PC-9 (cell line): ENCODE measurements around the gene PAM.

Experiments
- CTCF ChIP-seq: fragments of 200-600 bp; sonication (generic); conservative IDR thresholded peaks from 2 replicates; pipeline ENCODE4 v1.6.1; 2017; ENCODE audit warnings: mixed run types, antibody characterized with exemption, mild to moderate bottlenecking, moderate library complexity
- EZH2 ChIP-seq: fragments of 200-600 bp; sonication (generic); IDR thresholded peaks from 2 replicates; pipeline ENCODE4 v1.8.0; 2017; ENCODE audit warnings: antibody characterized with exemption, low read depth

DNA sequence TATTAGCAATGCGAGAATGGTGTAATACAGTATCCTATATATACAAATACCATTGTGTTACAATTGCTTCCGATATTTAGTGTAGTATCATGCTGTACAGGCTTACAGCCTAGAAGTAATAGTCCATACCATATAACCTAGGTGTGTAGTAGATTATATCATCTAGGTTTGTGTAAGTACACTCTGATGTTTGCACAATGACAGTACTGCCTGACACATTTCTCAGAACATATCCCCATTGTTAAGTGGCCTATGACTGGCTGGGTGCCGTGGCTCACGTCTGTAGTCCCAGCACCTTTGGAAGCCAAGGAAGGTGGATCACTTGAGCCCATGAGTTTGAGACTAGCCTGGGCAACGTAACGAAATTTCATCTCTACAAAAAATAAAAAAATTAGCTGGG lies 124.6 kb downstream of the PAM start:
- no peak for TF ChIP-seq CTCF
- no peak for TF ChIP-seq EZH2
